Thyroid gland (tissue), 4 donors: ENCODE measurements around the gene ARHGAP10.

Experiments used
- CTCF ChIP-seq, 6 experiments: fragments of 200-600 bp in 3 of 6; fragments of 450-650 bp in 3 of 6; sonication (generic) in 3 of 6; IDR thresholded peaks; one replicate each; pipeline ENCODE4 v1.5.1; 2016 to 2019; ENCODE audit warnings: antibody characterized with exemption in 6 of 6, mild to moderate bottlenecking in 2 of 6, inconsistent platforms in 1 of 6, moderate library complexity in 1 of 6
- POLR2A ChIP-seq, 2 donors: fragments of 450-650 bp; IDR thresholded peaks; one replicate each; pipeline ENCODE4 v1.6.1; 2017; ENCODE audit warnings: antibody characterized with exemption in 2 of 2, mild to moderate bottlenecking in 2 of 2, moderate library complexity in 1 of 2

- TF ChIP-seq CTCF (IDR thresholded peaks at IDR 0.05), result no peak
- TF ChIP-seq POLR2A (IDR thresholded peaks at IDR 0.05), result no peak
Measured at GRCh38 chr4:147761218-147761883, 29.5 kb downstream of the ARHGAP10 start.
